Mesothelial cell of epicardium (in vitro differentiated cells): ENCODE measurements around the gene VDAC1. TPM values are rescaled to one million over a fixed set of nuclear protein-coding genes. Genes with fewer than 3 reads are reported as not detected.

Source experiments
- DNase-seq, 2 experiments: peaks; one replicate each; pipeline ENCODE4 v3.0.0; 2021; ENCODE audit warnings: low spot score in 2 of 2; ENCODE audit not compliant: unreplicated experiment in 2 of 2
- H3K27ac Mint-ChIP-seq: 2 replicates; pipeline ENCODE4 v1.8.0; 2021; ENCODE audit warnings: mixed read lengths
- H3K27me3 Mint-ChIP-seq: 2 replicates; pipeline ENCODE4 v1.8.0; 2021; ENCODE audit warnings: low read depth, mixed read lengths
- H3K36me3 Mint-ChIP-seq: 2 replicates; pipeline ENCODE4 v1.8.0; 2021; ENCODE audit warnings: mixed read lengths
- H3K4me1 Mint-ChIP-seq: 2 replicates; pipeline ENCODE4 v1.8.0; 2021; ENCODE audit warnings: mixed read lengths
- H3K4me3 Mint-ChIP-seq: 2 replicates; pipeline ENCODE4 v1.8.0; 2021; ENCODE audit warnings: mild to moderate bottlenecking, moderate library complexity, mixed read lengths
- H3K9me3 Mint-ChIP-seq: 2 replicates; pipeline ENCODE4 v1.8.0; 2021; ENCODE audit warnings: mixed read lengths
- CTCF ChIP-seq: fragments of 200-600 bp; sonication (generic); IDR thresholded peaks from one replicate; pipeline ENCODE4 v1.5.0; 2021; ENCODE audit warnings: antibody characterized with exemption; ENCODE audit not compliant: unreplicated experiment
- total RNA-seq: library from RNA; stranded (reverse); gene quantifications from 3 replicates; pipeline ENCODE4 v1.2.1, GENCODE V29; 2021

VDAC1 gene
- total RNA-seq, 1 donor from 2014 or later, result 111 TPM

GRCh38 chr5:134007581-134008265, 2.9 kb upstream of the VDAC1 start:
- H3K36me3 Mint-ChIP-seq, result no peaks in the 10 kb centered on the region

GRCh38 chr5:134006115-134006514, 1.3 kb upstream of the VDAC1 start:
- H3K36me3 Mint-ChIP-seq, result no peaks in the 10 kb centered on the region
- DNase-seq, result no peak
- peaks cover 37% of the 10 kb centered on the region for H3K4me1 Mint-ChIP-seq
- H3K9me3 Mint-ChIP-seq, result no peaks in the 10 kb centered on the region
- H3K4me3 Mint-ChIP-seq, result peak overlapping the region; percentile 84
- TF ChIP-seq CTCF, result no peak
- peak overlapping the region; percentile 99 for H3K27ac Mint-ChIP-seq
- no peaks in the 10 kb centered on the region for H3K27me3 Mint-ChIP-seq

More at GRCh38 chr5:134007581-134008265, 2.9 kb upstream of the VDAC1 start:
- peaks cover 9% of the 10 kb centered on the region for H3K9me3 Mint-ChIP-seq
- no peak for TF ChIP-seq CTCF
- no peak overlapping the region for H3K27ac Mint-ChIP-seq
- no peak for DNase-seq
- peaks cover 31% of the 10 kb centered on the region for H3K4me1 Mint-ChIP-seq
- peak overlapping the region; percentile 17 for H3K4me3 Mint-ChIP-seq
- H3K27me3 Mint-ChIP-seq, result peaks cover under 1% of the 10 kb centered on the region

GRCh38 chr5:134005417-134006061, 764 bp upstream of the VDAC1 start:
- H3K27me3 Mint-ChIP-seq, result no peaks in the 10 kb centered on the region
- TF ChIP-seq CTCF, result no peak
- H3K4me3 Mint-ChIP-seq, result peak overlapping the region; percentile 84
- no peaks in the 10 kb centered on the region for H3K9me3 Mint-ChIP-seq
- no peaks in the 10 kb centered on the region for H3K36me3 Mint-ChIP-seq
- peak in 1 of 2 experiments; percentile 47 for DNase-seq
- H3K27ac Mint-ChIP-seq, result peak overlapping the region; percentile 99
- H3K4me1 Mint-ChIP-seq, result peaks cover 37% of the 10 kb centered on the region

GRCh38 chr5:134003817-134004625, 754 bp downstream of the VDAC1 start:
- Mint-ChIP-seq H3K9me3 (no peaks in the 10 kb centered on the region), H3K27ac (peak overlapping the region; percentile 93), H3K27me3 (no peaks in the 10 kb centered on the region), H3K36me3 (no peaks in the 10 kb centered on the region), H3K4me1 (peaks cover 37% of the 10 kb centered on the region), H3K4me3 (peak overlapping the region; percentile 85)
- no peak for TF ChIP-seq CTCF
- DNase-seq, result peak in 1 of 2 experiments; percentile 79

GRCh38 chr5:134003064-134003816, 1.5 kb downstream of the VDAC1 start:
- H3K36me3 Mint-ChIP-seq, result no peaks in the 10 kb centered on the region
- TF ChIP-seq CTCF, result no peak
- H3K27me3 Mint-ChIP-seq, result no peaks in the 10 kb centered on the region
- peak overlapping the region; percentile 93 for H3K27ac Mint-ChIP-seq
- peak overlapping the region; percentile 85 for H3K4me3 Mint-ChIP-seq
- H3K9me3 Mint-ChIP-seq, result no peaks in the 10 kb centered on the region
- peaks cover 32% of the 10 kb centered on the region for H3K4me1 Mint-ChIP-seq
- DNase-seq, result no peak
